Gastroesophageal sphincter (tissue), 4 donors: ENCODE measurements around the gene ABCA1. TPM values are rescaled to one million over a fixed set of nuclear protein-coding genes. Genes with fewer than 3 reads are reported as not detected.
A peak's percentile ranks its signal among the peaks of the same experiment; 100 is the strongest.

Experiments used
- ATAC-seq: fragments of 150-250 bp; one replicate; pipeline ENCODE4 v1.9.1; 2016; ENCODE audit warnings: mild to moderate bottlenecking, moderate library complexity
- H3K27ac ChIP-seq, 4 donors: fragments of 200-600 bp; sonication (generic) in 3 of 4; 1 replicate in 3 of 4; 2 replicates in 1 of 4; pipeline ENCODE4 v1.5.1; 2016 to 2019
- H3K27me3 ChIP-seq: fragments of 200-600 bp; sonication (generic); one replicate; pipeline ENCODE4 v1.5.1; 2019
- H3K36me3 ChIP-seq, 2 donors: fragments of 200-600 bp; sonication (generic); one replicate each; pipeline ENCODE4 v1.5.1; 2019; ENCODE audit warnings: control low read depth in 1 of 2
- H3K4me1 ChIP-seq, 3 donors: fragments of 200-600 bp; sonication (generic); 1 replicate in 2 of 3; 2 replicates in 1 of 3; pipeline ENCODE4 v1.5.1; 2016 to 2019; ENCODE audit warnings: control low read depth in 2 of 3
- H3K4me3 ChIP-seq, 2 donors: fragments of 200-600 bp; sonication (generic); one replicate each; pipeline ENCODE4 v1.5.1; 2019; ENCODE audit warnings: mild to moderate bottlenecking in 1 of 2, moderate library complexity in 1 of 2
- H3K9me3 ChIP-seq, 3 donors: fragments of 200-600 bp; sonication (generic); one replicate each; pipeline ENCODE4 v1.5.1; 2017 to 2019; ENCODE audit warnings: control low read depth in 2 of 3
- CTCF ChIP-seq, 4 experiments: fragments of 200-600 bp in 2 of 4; fragments of 450-650 bp in 2 of 4; sonication (generic) in 1 of 4; IDR thresholded peaks; one replicate each; pipeline ENCODE4 v1.5.1; 2017 to 2019; ENCODE audit warnings: antibody characterized with exemption in 4 of 4, mild to moderate bottlenecking in 2 of 4, moderate library complexity in 2 of 4
- EP300 ChIP-seq: sonication (generic); formaldehyde crosslinking; IDR thresholded peaks from one replicate; pipeline ENCODE4 v1.6.1; 2017; ENCODE audit warnings: antibody characterized with exemption, mild to moderate bottlenecking
- POLR2A ChIP-seq, 2 donors: fragments of 450-650 bp; IDR thresholded peaks; one replicate each; pipeline ENCODE4 v1.6.1; 2017; ENCODE audit warnings: antibody characterized with exemption in 2 of 2, mild to moderate bottlenecking in 2 of 2, moderate library complexity in 1 of 2
- POLR2AphosphoS5 ChIP-seq: sonication (generic); formaldehyde crosslinking; IDR thresholded peaks from one replicate; pipeline ENCODE4 v1.6.1; 2017; ENCODE audit warnings: antibody characterized with exemption
- WGBS, 2 donors: methylation state at CpG; one replicate each; pipeline ENCODE4 v1.1.5; 2018; ENCODE audit warnings: low coverage in 1 of 2; 5-methylcytosine and 5-hydroxymethylcytosine counted together
- total RNA-seq, 4 donors: library from RNA; depleted of rRNA; stranded (reverse); fragments of >200 nt; gene quantifications; one replicate each; pipeline ENCODE4 v1.1.0, GENCODE V29; 2016

The ABCA1 gene
- total RNA-seq, 4 donors from 2014 or later = 46.2 to 91.5 (median 64.9) TPM

- H3K27me3 ChIP-seq = no peaks in the 10 kb centered on the region
- peaks cover 0 to 52% of the 10 kb centered on the region in 2 donors for H3K36me3 ChIP-seq
- no peak overlapping the region for H3K4me3 ChIP-seq
- TF ChIP-seq POLR2A (IDR thresholded peaks at IDR 0.05) = no peak
- TF ChIP-seq EP300 = no peak
- no peak for TF ChIP-seq CTCF (IDR thresholded peaks at IDR 0.05)
- no peak for TF ChIP-seq POLR2AphosphoS5
- WGBS, 2 donors = 0 to 78% methylated on average over 1 to 3 of the region's 3 CpGs
- ATAC-seq = no peak
- H3K9me3 ChIP-seq = no peaks in the 10 kb centered on the region
- peak overlapping the region; percentile 52 to 74 (median 66) for H3K27ac ChIP-seq
- peaks cover 25 to 63% (median 31%) of the 10 kb centered on the region in 3 donors for H3K4me1 ChIP-seq
Measured at GRCh38 chr9:104873489-104873850, 54.5 kb downstream of the ABCA1 start.

GRCh38 chr9:104872656-104873488, 55.1 kb downstream of the ABCA1 start:
- H3K27ac ChIP-seq = peak overlapping the region; percentile 52 to 74 (median 66)
- peak; percentile 58 for ATAC-seq
- no peak overlapping the region for H3K4me3 ChIP-seq
- WGBS, 2 donors = 38 to 46% methylated on average over 6 of the region's 6 CpGs
- peaks cover 25 to 62% (median 33%) of the 10 kb centered on the region in 3 donors for H3K4me1 ChIP-seq
- no peaks in the 10 kb centered on the region for H3K27me3 ChIP-seq
- H3K9me3 ChIP-seq = no peaks in the 10 kb centered on the region
- H3K36me3 ChIP-seq = peaks cover 0 to 52% of the 10 kb centered on the region in 2 donors
- TF ChIP-seq CTCF (IDR thresholded peaks at IDR 0.05) (no peak), POLR2AphosphoS5 (peak; percentile 81)

DNA sequence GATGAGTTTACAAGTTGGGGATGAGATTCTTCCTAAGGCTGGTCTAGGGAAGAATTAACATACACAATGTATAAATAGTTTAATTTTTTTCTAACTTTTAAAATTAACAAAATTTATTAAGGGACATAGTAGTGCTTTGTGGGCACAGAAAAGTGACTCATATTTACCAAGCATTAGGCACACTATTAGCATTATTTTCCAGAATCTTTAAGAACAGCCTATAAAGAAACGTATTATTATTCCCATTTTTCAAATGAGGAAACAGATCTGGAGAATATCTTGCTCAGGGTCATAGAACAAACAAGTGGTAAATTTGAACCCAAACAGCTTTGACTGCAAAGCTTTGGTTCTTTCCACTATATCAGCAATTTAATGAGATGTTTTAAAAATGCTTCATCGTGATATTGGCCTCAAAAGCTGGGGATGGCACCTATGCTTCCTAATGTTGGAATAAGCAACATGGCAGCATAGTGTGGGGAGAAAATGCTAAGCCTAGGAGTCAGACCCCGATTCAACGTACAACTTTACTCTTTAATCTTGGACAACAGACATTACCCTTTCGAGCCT, 55.9 kb downstream of the ABCA1 start:
- H3K9me3 ChIP-seq = no peaks in the 10 kb centered on the region
- WGBS, 2 donors = 86 to 87% methylated on average over 5 of the region's 5 CpGs
- no peak overlapping the region for H3K4me3 ChIP-seq
- H3K27me3 ChIP-seq = no peaks in the 10 kb centered on the region
- H3K36me3 ChIP-seq = peaks cover 0 to 52% of the 10 kb centered on the region in 2 donors
- peak overlapping the region in 2 of 4 donors; percentile 59 to 74 for H3K27ac ChIP-seq
- no peak for ATAC-seq
- peaks cover 25 to 69% (median 33%) of the 10 kb centered on the region in 3 donors for H3K4me1 ChIP-seq
- TF ChIP-seq POLR2AphosphoS5 (no peak), POLR2A (IDR thresholded peaks at IDR 0.05) (no peak), EP300 (no peak), CTCF (IDR thresholded peaks at IDR 0.05) (no peak)

GRCh38 chr9:104869811-104870210, 58.1 kb downstream of the ABCA1 start:
- no peak for ATAC-seq
- no peak for TF ChIP-seq POLR2A (IDR thresholded peaks at IDR 0.05)
- no peak for TF ChIP-seq CTCF (IDR thresholded peaks at IDR 0.05)
- TF ChIP-seq POLR2AphosphoS5 = no peak
- TF ChIP-seq EP300 = no peak
- Histone ChIP-seq H3K9me3 (no peaks in the 10 kb centered on the region), H3K36me3 (peaks cover 0 to 52% of the 10 kb centered on the region in 2 donors), H3K4me1 (peaks cover 25 to 80% (median 33%) of the 10 kb centered on the region in 3 donors), H3K4me3 (no peak overlapping the region), H3K27ac (peak overlapping the region; percentile 4 to 75 (median 68)), H3K27me3 (no peaks in the 10 kb centered on the region)
- 40 to 42% methylated on average over 1 of the region's 1 CpG for WGBS, 2 donors
